Hepatocyte (in vitro differentiated cells): Measurements from ENCODE around the gene ADGRE2. TPM values are rescaled to one million over a fixed set of nuclear protein-coding genes. Genes with fewer than 3 reads are reported as not detected.
"Not testable (repeated sequence)": the region's sequence is repeated elsewhere in the genome, so short reads cannot be mapped to it uniquely, and the experiment has no call there.

Experiments used
- DNase-seq: peaks from one replicate; pipeline ENCODE4 v3.0.0-alpha.2; 2016; ENCODE audit warnings: low spot score
- H2AFZ ChIP-seq: fragments of 200-600 bp; sonication (generic); 2 replicates; pipeline ENCODE4 v1.6.0; 2016; ENCODE audit warnings: antibody characterized with exemption, mild to moderate bottlenecking
- H3K27ac ChIP-seq: fragments of 200-600 bp; sonication (generic); 2 replicates; pipeline ENCODE4 v1.5.1; 2016; ENCODE audit warnings: mild to moderate bottlenecking
- H3K27me3 ChIP-seq: fragments of 200-600 bp; sonication (generic); 2 replicates; pipeline ENCODE4 v1.6.1; 2016
- H3K36me3 ChIP-seq: fragments of 200-600 bp; sonication (generic); replicated peaks from 2 replicates; pipeline ENCODE4 v1.5.1; 2016; ENCODE audit warnings: low read depth; ENCODE audit not compliant: insufficient read depth
- H3K4me1 ChIP-seq: fragments of 200-600 bp; sonication (generic); 2 replicates; pipeline ENCODE4 v1.5.1; 2016; ENCODE audit warnings: mild to moderate bottlenecking, moderate library complexity; ENCODE audit not compliant: insufficient read depth
- H3K4me2 ChIP-seq: fragments of 200-600 bp; sonication (generic); 2 replicates; pipeline ENCODE4 v1.6.0; 2016
- H3K4me3 ChIP-seq: fragments of 200-600 bp; sonication (generic); 2 replicates; pipeline ENCODE4 v1.5.1; 2016; ENCODE audit warnings: mild to moderate bottlenecking
- H3K79me2 ChIP-seq: fragments of 200-600 bp; sonication (generic); 2 replicates; pipeline ENCODE4 v1.6.0; 2017; ENCODE audit warnings: mild to moderate bottlenecking
- H3K9me2 ChIP-seq: fragments of 200-600 bp; sonication (generic); replicated peaks from 2 replicates; pipeline ENCODE4 v1.6.0; 2017; ENCODE audit warnings: mild to moderate bottlenecking; ENCODE audit not compliant: insufficient read depth
- H3K9me3 ChIP-seq: fragments of 200-600 bp; sonication (generic); 2 replicates; pipeline ENCODE4 v1.5.1; 2016; ENCODE audit warnings: low read depth, mild to moderate bottlenecking
- H4K20me1 ChIP-seq: fragments of 200-600 bp; sonication (generic); 2 replicates; pipeline ENCODE4 v1.6.0; 2016; ENCODE audit warnings: mild to moderate bottlenecking; ENCODE audit not compliant: insufficient read depth, poor library complexity, severe bottlenecking
- CTCF ChIP-seq: fragments of 200-600 bp; sonication (generic); IDR thresholded peaks from 2 replicates; pipeline ENCODE4 v1.5.1; 2016; ENCODE audit warnings: antibody characterized with exemption, mild to moderate bottlenecking; ENCODE audit not compliant: poor library complexity
- EZH2 ChIP-seq: fragments of 200-600 bp; sonication (generic); IDR thresholded peaks from 2 replicates; pipeline ENCODE4 v1.6.1; 2016; ENCODE audit warnings: antibody characterized with exemption, mild to moderate bottlenecking, borderline replicate concordance
- EZH2phosphoT487 ChIP-seq: fragments of 200-600 bp; sonication (generic); IDR thresholded peaks from one replicate; pipeline ENCODE4 v1.6.1; 2018; ENCODE audit warnings: antibody characterized with exemption, mild to moderate bottlenecking, low read depth, moderate library complexity; ENCODE audit not compliant: unreplicated experiment, severe bottlenecking
- WGBS: methylation state at CpG from one replicate; pipeline ENCODE4 v1.1.6; 2016; ENCODE audit warnings: low lambda C conversion rate; ENCODE audit errors: missing lambda C conversion rate; 5-methylcytosine and 5-hydroxymethylcytosine counted together
- polyA plus RNA-seq: library from polyadenylated mRNA; unstranded; fragments of >200 nt; fragmentation: Nextera tagmentation; extraction: Ambion mirVana; gene quantifications from 2 replicates; pipeline ENCODE4 v1.2.1, GENCODE V29; 2016
- total RNA-seq: library from RNA; depleted of rRNA; stranded (reverse); fragments of >200 nt; gene quantifications from 2 replicates; pipeline ENCODE4 v1.2.3, GENCODE V29; 2014

Gene ADGRE2
- total and polyA plus RNA-seq, 2 experiments from 2014 or later = 0.57 to 2.1 TPM

GRCh38 chr19:14765403-14765802 is 13.0 kb downstream of the ADGRE2 start:
- not testable (repeated sequence) for H3K27me3 ChIP-seq, H3K4me1 ChIP-seq, H3K27ac ChIP-seq, H2AFZ ChIP-seq, H3K4me2 ChIP-seq, H3K9me3 ChIP-seq, DNase-seq, H4K20me1 ChIP-seq, H3K4me3 ChIP-seq, H3K79me2 ChIP-seq, H3K9me2 ChIP-seq, H3K36me3 ChIP-seq
- WGBS = 88% methylated on average over 13 of the region's 18 CpGs

- H3K27ac ChIP-seq = no peak overlapping the region
- H4K20me1 ChIP-seq = no peaks in the 10 kb centered on the region
- no peaks in the 10 kb centered on the region for H3K79me2 ChIP-seq
- no peak for DNase-seq
- no peak overlapping the region for H2AFZ ChIP-seq
- H3K9me3 ChIP-seq = no peaks in the 10 kb centered on the region
- no peaks in the 10 kb centered on the region for H3K27me3 ChIP-seq
- TF ChIP-seq EZH2phosphoT487 (no peak), EZH2 (no peak)
- H3K9me2 ChIP-seq = no peaks in the 10 kb centered on the region
- no peak overlapping the region for H3K4me3 ChIP-seq
- no peaks in the 10 kb centered on the region for H3K36me3 ChIP-seq
- no peaks in the 10 kb centered on the region for H3K4me1 ChIP-seq
- WGBS = 91% methylated on average over 9 of the region's 9 CpGs
- H3K4me2 ChIP-seq = no peak overlapping the region
These were observed 14.0 kb downstream of the ADGRE2 start for GRCh38 chr19:14764401-14764800.

DNA sequence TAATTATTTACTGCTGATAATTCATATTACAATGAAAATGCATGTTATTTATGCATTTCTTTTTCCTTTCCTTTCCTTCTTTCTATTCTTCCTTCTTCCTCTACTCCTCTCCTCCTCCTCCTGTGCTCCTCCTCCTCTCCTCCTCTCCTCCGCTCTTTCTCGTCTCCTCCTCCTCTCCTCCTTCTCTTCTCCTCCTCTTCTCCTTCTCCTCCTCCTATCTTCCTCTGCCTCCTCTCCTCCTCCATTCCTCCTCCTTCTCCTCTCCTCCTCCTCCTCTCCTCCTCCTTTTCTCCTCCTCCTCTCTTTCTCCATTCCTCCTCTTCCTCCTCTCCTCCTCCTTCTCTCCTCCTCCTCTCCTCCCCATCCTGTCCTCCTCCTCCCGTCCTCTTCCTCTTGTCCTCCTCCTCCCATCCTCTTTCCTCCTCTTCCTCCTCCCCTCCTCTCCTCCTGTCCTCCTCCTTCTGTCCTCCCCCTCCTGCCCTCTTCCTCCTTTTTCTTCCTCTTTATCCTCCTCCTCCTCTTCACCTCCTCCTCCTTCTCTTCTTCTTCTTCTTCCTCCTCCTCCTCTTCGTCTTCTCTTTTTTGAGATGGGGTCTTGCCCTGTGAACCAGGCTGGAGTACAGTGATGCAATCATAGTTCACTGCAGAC is 14.7 kb downstream of the ADGRE2 start:
- H3K9me3 ChIP-seq = no peaks in the 10 kb centered on the region
- no peaks in the 10 kb centered on the region for H3K36me3 ChIP-seq
- H2AFZ ChIP-seq = no peak overlapping the region
- H3K27me3 ChIP-seq = no peaks in the 10 kb centered on the region
- no peaks in the 10 kb centered on the region for H3K79me2 ChIP-seq
- no peak for DNase-seq
- no peaks in the 10 kb centered on the region for H3K9me2 ChIP-seq
- H3K4me2 ChIP-seq = no peak overlapping the region
- no peaks in the 10 kb centered on the region for H4K20me1 ChIP-seq
- no peaks in the 10 kb centered on the region for H3K4me1 ChIP-seq
- no peak for TF ChIP-seq EZH2phosphoT487
- TF ChIP-seq CTCF = no peak
- TF ChIP-seq EZH2 = no peak
- no peak overlapping the region for H3K4me3 ChIP-seq
- 83% methylated on average over 1 of the region's 4 CpGs for WGBS
- no peak overlapping the region for H3K27ac ChIP-seq

- no peaks in the 10 kb centered on the region for H3K27me3 ChIP-seq
- no peak overlapping the region for H3K4me2 ChIP-seq
- WGBS = 92% methylated on average over 2 of the region's 2 CpGs
These were observed 16.2 kb downstream of the ADGRE2 start for GRCh38 chr19:14762111-14762510.

More at GRCh38 chr19:14762111-14762510, 16.2 kb downstream of the ADGRE2 start:
- Histone ChIP-seq H3K79me2 (no peaks in the 10 kb centered on the region), H3K27ac (no peak overlapping the region), H3K4me1 (no peaks in the 10 kb centered on the region), H3K36me3 (no peaks in the 10 kb centered on the region), H3K9me2 (no peaks in the 10 kb centered on the region), H2AFZ (no peak overlapping the region), H3K4me3 (no peak overlapping the region), H3K9me3 (no peaks in the 10 kb centered on the region), H4K20me1 (no peaks in the 10 kb centered on the region)
- TF ChIP-seq CTCF (no peak), EZH2phosphoT487 (no peak), EZH2 (no peak)
- no peak for DNase-seq
